Body of pancreas (tissue), 4 donors: Measurements from ENCODE around the gene IKZF1. TPM values are rescaled to one million over a fixed set of nuclear protein-coding genes. Genes with fewer than 3 reads are reported as not detected.

Experiments
- ATAC-seq: fragments of 150-250 bp; one replicate; pipeline ENCODE4 v1.9.1; 2016
- DNase-seq, 4 donors: peaks; one replicate each; pipeline ENCODE4 v3.0.0-alpha.2; 2019
- H3K27ac ChIP-seq, 4 donors: fragments of 200-600 bp; sonication (generic); 1 replicate in 3 of 4; 2 replicates in 1 of 4; pipeline versions ENCODE4 v1.5.1 to v1.6.1; 2016 to 2019; ENCODE audit warnings: mild to moderate bottlenecking in 1 of 4, mixed read lengths in 1 of 4, moderate library complexity in 1 of 4
- H3K27me3 ChIP-seq, 2 donors: fragments of 200-600 bp; sonication (generic); one replicate each; pipeline ENCODE4 v1.6.0; 2016; ENCODE audit warnings: mild to moderate bottlenecking in 1 of 2
- H3K36me3 ChIP-seq, 2 donors: fragments of 200-600 bp; sonication (generic); replicated peaks in 1 of 2; 2 replicates each; pipeline ENCODE4 v1.5.1; 2016; ENCODE audit warnings: low read depth in 2 of 2; ENCODE audit not compliant: insufficient read depth in 1 of 2
- H3K4me1 ChIP-seq: fragments of 200-600 bp; sonication (generic); one replicate; pipeline ENCODE4 v1.6.0; 2016
- H3K4me3 ChIP-seq, 2 donors: fragments of 200-600 bp; sonication (generic); 1 replicate in 1 of 2; 2 replicates in 1 of 2; pipeline ENCODE4 v1.5.1; 2016 to 2019
- H3K9me3 ChIP-seq, 3 donors: fragments of 200-600 bp; sonication (generic); 1 replicate in 2 of 3; 2 replicates in 1 of 3; pipeline ENCODE4 v1.5.1; 2016
- CTCF ChIP-seq, 7 experiments: fragments of 450-650 bp in 4 of 7; fragments of 200-600 bp in 3 of 7; sonication (generic) in 3 of 7; IDR thresholded peaks; one replicate each; pipeline ENCODE4 v1.5.1; 2016 to 2019; ENCODE audit warnings: antibody characterized with exemption in 7 of 7
- POLR2A ChIP-seq, 3 donors: fragments of 450-650 bp; IDR thresholded peaks; one replicate each; pipeline ENCODE4 v1.6.1; 2016; ENCODE audit warnings: antibody characterized with exemption in 3 of 3, mild to moderate bottlenecking in 2 of 3
- WGBS, 2 donors: methylation state at CpG; one replicate each; pipeline ENCODE4 v1.1.5; 2017; 5-methylcytosine and 5-hydroxymethylcytosine counted together
- intact Hi-C: fragments of 100-400 bp; cut with DNase I; formaldehyde crosslinking; loops from one replicate; pipeline ENCODE4 v1.15.1; 2023
- total RNA-seq, 2 donors: library from RNA; depleted of rRNA; stranded (reverse); fragments of >200 nt; gene quantifications; one replicate each; pipeline ENCODE4 v1.1.0, GENCODE V29; 2016

Gene IKZF1
- total RNA-seq, 2 donors from 2014 or later, result 3.9 to 16.5 TPM

GRCh38 chr7:50306494-50307367 is 2.2 kb downstream of the IKZF1 start:
- Histone ChIP-seq H3K27ac (peak overlapping the region in 1 of 4 donors; percentile 2), H3K4me3 (no peak overlapping the region), H3K27me3 (peaks cover 0 to 18% of the 10 kb centered on the region in 2 donors), H3K4me1 (peaks cover 11% of the 10 kb centered on the region), H3K36me3 (no peaks in the 10 kb centered on the region), H3K9me3 (no peaks in the 10 kb centered on the region)
- 54 to 64% methylated on average over 10 of the region's 10 CpGs for WGBS, 2 donors
- intact Hi-C loops, result no loop called here
- ATAC-seq (no peak), DNase-seq (no peak)
- TF ChIP-seq CTCF (IDR thresholded peaks at IDR 0.05) (no peak), POLR2A (IDR thresholded peaks at IDR 0.05) (no peak)

GRCh38 chr7:50307368-50308032 is 3.0 kb downstream of the IKZF1 start:
- intact Hi-C loops, result no loop called here
- TF ChIP-seq CTCF (IDR thresholded peaks at IDR 0.05) (no peak), POLR2A (IDR thresholded peaks at IDR 0.05) (no peak)
- DNase-seq (no peak), ATAC-seq (no peak)
- Histone ChIP-seq H3K4me1 (peaks cover 11% of the 10 kb centered on the region), H3K27ac (no peak overlapping the region), H3K27me3 (peaks cover 0 to 18% of the 10 kb centered on the region in 2 donors), H3K4me3 (no peak overlapping the region), H3K36me3 (no peaks in the 10 kb centered on the region), H3K9me3 (no peaks in the 10 kb centered on the region)
- WGBS, 2 donors, result 35 to 36% methylated on average over 10 of the region's 10 CpGs

GRCh38 chr7:50308203-50308531 is 3.7 kb downstream of the IKZF1 start:
- no peaks in the 10 kb centered on the region for H3K36me3 ChIP-seq
- ATAC-seq, result no peak
- peaks cover 11% of the 10 kb centered on the region for H3K4me1 ChIP-seq
- DNase-seq, result no peak
- H3K27ac ChIP-seq, result no peak overlapping the region
- H3K9me3 ChIP-seq, result no peaks in the 10 kb centered on the region
- intact Hi-C loops, result no loop called here
- no peak overlapping the region for H3K4me3 ChIP-seq
- TF ChIP-seq CTCF (IDR thresholded peaks at IDR 0.05), result no peak
- TF ChIP-seq POLR2A (IDR thresholded peaks at IDR 0.05), result no peak
- peaks cover 0 to 16% of the 10 kb centered on the region in 2 donors for H3K27me3 ChIP-seq
- 57 to 71% methylated on average over 3 of the region's 3 CpGs for WGBS, 2 donors

- TF ChIP-seq POLR2A (IDR thresholded peaks at IDR 0.05), result no peak
- TF ChIP-seq CTCF (IDR thresholded peaks at IDR 0.05), result no peak
- WGBS, 2 donors, result 54 to 63% methylated on average over 17 to 18 of the region's 18 CpGs
- H3K36me3 ChIP-seq, result no peaks in the 10 kb centered on the region
- no peak for DNase-seq
- intact Hi-C loops, result no loop called here
- H3K27ac ChIP-seq, result no peak overlapping the region
- no peak for ATAC-seq
- peaks cover 7% of the 10 kb centered on the region for H3K4me1 ChIP-seq
- H3K27me3 ChIP-seq, result peaks cover 0 to 12% of the 10 kb centered on the region in 2 donors
- no peak overlapping the region for H3K4me3 ChIP-seq
- no peaks in the 10 kb centered on the region for H3K9me3 ChIP-seq
These were observed 4.2 kb downstream of the IKZF1 start for GRCh38 chr7:50308532-50309385.
